Activated T-cell treated with anti-CD3 and anti-CD28 coated beads, Interleukin-2, amount 50 U/mL, for 72 hours (primary cell): ENCODE results near the gene ACTL8. TPM values are rescaled to one million over a fixed set of nuclear protein-coding genes. Genes with fewer than 3 reads are reported as not detected.
"Not testable (repeated sequence)": the region's sequence is repeated elsewhere in the genome, so short reads cannot be mapped to it uniquely, and the experiment has no call there.

ENCODE experiments used
- ATAC-seq, 2 donors: fragments of 150-1000 bp; cut with Tn5 transposase; replicated peaks in 1 of 2; 2 replicates each; pipeline ENCODE4 v1.10.0; 2021; ENCODE audit warnings: moderate library complexity in 2 of 2, mild to moderate bottlenecking in 1 of 2
- DNase-seq, 2 donors: peaks; one replicate each; pipeline ENCODE4 v3.0.0; 2021 to 2022; ENCODE audit warnings: mixed read lengths in 1 of 2
- H3K27ac Mint-ChIP-seq: one replicate; pipeline ENCODE4 v1.8.0; 2022; ENCODE audit warnings: mild to moderate bottlenecking, moderate library complexity, mixed read lengths
- H3K27me3 Mint-ChIP-seq: one replicate; pipeline ENCODE4 v1.8.0; 2022; ENCODE audit warnings: low read depth, mixed read lengths
- H3K36me3 Mint-ChIP-seq, 2 donors: one replicate each; pipeline ENCODE4 v1.8.0; 2022; ENCODE audit warnings: mixed read lengths in 2 of 2, mild to moderate bottlenecking in 1 of 2; ENCODE audit not compliant: insufficient read depth in 2 of 2
- H3K4me1 Mint-ChIP-seq: one replicate; pipeline ENCODE4 v1.8.0; 2022; ENCODE audit warnings: low read depth, mixed read lengths
- H3K4me3 Mint-ChIP-seq, 2 donors: one replicate each; pipeline ENCODE4 v1.8.0; 2022; ENCODE audit warnings: mild to moderate bottlenecking in 2 of 2, mixed read lengths in 2 of 2, moderate library complexity in 2 of 2
- H3K9me3 Mint-ChIP-seq, 2 donors: one replicate each; pipeline ENCODE4 v1.8.0; 2022; ENCODE audit warnings: mixed read lengths in 2 of 2
- total RNA-seq, 2 donors: library from RNA; stranded (reverse); gene quantifications; one replicate each; pipeline ENCODE4 v1.2.3, GENCODE V29; 2022

ACTL8 gene
- total RNA-seq, 2 donors from 2014 or later = not detected

GRCh38 chr1:17743008-17743647, 12.0 kb upstream of the ACTL8 start:
- H3K27me3 Mint-ChIP-seq = no peaks in the 10 kb centered on the region
- H3K4me3 Mint-ChIP-seq = no peak overlapping the region
- no peak overlapping the region for H3K27ac Mint-ChIP-seq
- ATAC-seq (no peak), DNase-seq (no peak)
- H3K4me1 Mint-ChIP-seq = no peaks in the 10 kb centered on the region
- H3K36me3 Mint-ChIP-seq = no peaks in the 10 kb centered on the region
- no peaks in the 10 kb centered on the region for H3K9me3 Mint-ChIP-seq

GRCh38 chr1:17743925-17744324, 11.2 kb upstream of the ACTL8 start:
- H3K4me3 Mint-ChIP-seq = no peak overlapping the region
- H3K36me3 Mint-ChIP-seq = no peaks in the 10 kb centered on the region
- no peaks in the 10 kb centered on the region for H3K4me1 Mint-ChIP-seq
- DNase-seq = no peak
- ATAC-seq = no peak
- H3K9me3 Mint-ChIP-seq = no peaks in the 10 kb centered on the region
- H3K27me3 Mint-ChIP-seq = no peaks in the 10 kb centered on the region
- no peak overlapping the region for H3K27ac Mint-ChIP-seq

- Mint-ChIP-seq H3K9me3 (no peaks in the 10 kb centered on the region), H3K4me1 (no peaks in the 10 kb centered on the region), H3K27me3 (no peaks in the 10 kb centered on the region), H3K36me3 (no peaks in the 10 kb centered on the region), H3K27ac (no peak overlapping the region), H3K4me3 (no peak overlapping the region)
- ATAC-seq (no peak), DNase-seq (no peak)
These were observed 10.3 kb upstream of the ACTL8 start for GRCh38 chr1:17744666-17745478.

- Mint-ChIP-seq H3K27ac (no peak overlapping the region), H3K27me3 (no peaks in the 10 kb centered on the region), H3K36me3 (no peaks in the 10 kb centered on the region), H3K9me3 (no peaks in the 10 kb centered on the region), H3K4me1 (no peaks in the 10 kb centered on the region), H3K4me3 (no peak overlapping the region)
- DNase-seq (no peak), ATAC-seq (no peak)
These were observed 9.6 kb upstream of the ACTL8 start for GRCh38 chr1:17745479-17745955.

GRCh38 chr1:17746281-17746680, 8.9 kb upstream of the ACTL8 start:
- H3K27me3 Mint-ChIP-seq, H3K4me3 Mint-ChIP-seq, H3K27ac Mint-ChIP-seq, DNase-seq, H3K9me3 Mint-ChIP-seq, H3K4me1 Mint-ChIP-seq, H3K36me3 Mint-ChIP-seq, ATAC-seq: not testable (repeated sequence)

- Mint-ChIP-seq H3K27me3 (no peaks in the 10 kb centered on the region), H3K9me3 (no peaks in the 10 kb centered on the region), H3K4me1 (no peaks in the 10 kb centered on the region), H3K36me3 (no peaks in the 10 kb centered on the region), H3K27ac (no peak overlapping the region), H3K4me3 (no peak overlapping the region)
- ATAC-seq (no peak), DNase-seq (no peak)
These were observed 8.2 kb upstream of the ACTL8 start for GRCh38 chr1:17746920-17747319.

- ATAC-seq (no peak), DNase-seq (no peak)
- Mint-ChIP-seq H3K27me3 (no peaks in the 10 kb centered on the region), H3K4me3 (no peak overlapping the region), H3K27ac (no peak overlapping the region), H3K4me1 (no peaks in the 10 kb centered on the region), H3K9me3 (peaks cover 6 to 12% of the 10 kb centered on the region in 2 donors), H3K36me3 (peaks cover 5 to 11% of the 10 kb centered on the region in 2 donors)
These were observed 4.8 kb upstream of the ACTL8 start for GRCh38 chr1:17750333-17750732.

GRCh38 chr1:17752356-17752755, 2.8 kb upstream of the ACTL8 start:
- peaks cover 7 to 20% of the 10 kb centered on the region in 2 donors for H3K36me3 Mint-ChIP-seq

GRCh38 chr1:17757426-17757825, 2.3 kb downstream of the ACTL8 start:
- ATAC-seq = no peak
- no peak overlapping the region for H3K27ac Mint-ChIP-seq
- H3K4me3 Mint-ChIP-seq = no peak overlapping the region
- peaks cover 24 to 35% of the 10 kb centered on the region in 2 donors for H3K9me3 Mint-ChIP-seq
- DNase-seq = no peak
- no peaks in the 10 kb centered on the region for H3K4me1 Mint-ChIP-seq
- peaks cover 20 to 36% of the 10 kb centered on the region in 2 donors for H3K36me3 Mint-ChIP-seq
- H3K27me3 Mint-ChIP-seq = no peaks in the 10 kb centered on the region

More at GRCh38 chr1:17752356-17752755, 2.8 kb upstream of the ACTL8 start:
- no peak for ATAC-seq
- peaks cover 13 to 14% of the 10 kb centered on the region in 2 donors for H3K9me3 Mint-ChIP-seq
- H3K27me3 Mint-ChIP-seq = no peaks in the 10 kb centered on the region
- no peak overlapping the region for H3K4me3 Mint-ChIP-seq
- no peak for DNase-seq
- H3K4me1 Mint-ChIP-seq = no peaks in the 10 kb centered on the region
- H3K27ac Mint-ChIP-seq = no peak overlapping the region

- no peak for ATAC-seq
- DNase-seq = no peak
- Mint-ChIP-seq H3K9me3 (peaks cover 17 to 31% of the 10 kb centered on the region in 2 donors), H3K36me3 (peaks cover 18 to 31% of the 10 kb centered on the region in 2 donors), H3K4me3 (no peak overlapping the region), H3K27ac (no peak overlapping the region), H3K4me1 (no peaks in the 10 kb centered on the region), H3K27me3 (no peaks in the 10 kb centered on the region)
These were observed 4.0 kb downstream of the ACTL8 start for GRCh38 chr1:17759114-17759513.

GRCh38 chr1:17762313-17762712, 7.2 kb downstream of the ACTL8 start:
- ATAC-seq (no peak), DNase-seq (no peak)
- Mint-ChIP-seq H3K4me1 (no peaks in the 10 kb centered on the region), H3K36me3 (peaks cover 13 to 16% of the 10 kb centered on the region in 2 donors), H3K27ac (no peak overlapping the region), H3K27me3 (peaks cover 6% of the 10 kb centered on the region), H3K4me3 (no peak overlapping the region), H3K9me3 (peaks cover 12 to 22% of the 10 kb centered on the region in 2 donors)

- H3K27ac Mint-ChIP-seq = no peak overlapping the region
- no peak for DNase-seq
- H3K36me3 Mint-ChIP-seq = peaks cover 8 to 16% of the 10 kb centered on the region in 2 donors
- H3K4me1 Mint-ChIP-seq = no peaks in the 10 kb centered on the region
- H3K4me3 Mint-ChIP-seq = no peak overlapping the region
- peaks cover 6% of the 10 kb centered on the region for H3K27me3 Mint-ChIP-seq
- H3K9me3 Mint-ChIP-seq = peaks cover 7 to 14% of the 10 kb centered on the region in 2 donors
- no peak for ATAC-seq
These were observed 8.3 kb downstream of the ACTL8 start for GRCh38 chr1:17763417-17763816.

- ATAC-seq (no peak), DNase-seq (no peak)
- Mint-ChIP-seq H3K4me3 (no peak overlapping the region), H3K4me1 (no peaks in the 10 kb centered on the region), H3K27me3 (peaks cover 6% of the 10 kb centered on the region), H3K36me3 (peaks cover 5 to 13% of the 10 kb centered on the region in 2 donors), H3K9me3 (peaks cover 5 to 10% of the 10 kb centered on the region in 2 donors), H3K27ac (no peak overlapping the region)
These were observed 8.9 kb downstream of the ACTL8 start for GRCh38 chr1:17763995-17764394.
